ENCODE data around the gene LAIR2.

Gene LAIR2

DNA sequence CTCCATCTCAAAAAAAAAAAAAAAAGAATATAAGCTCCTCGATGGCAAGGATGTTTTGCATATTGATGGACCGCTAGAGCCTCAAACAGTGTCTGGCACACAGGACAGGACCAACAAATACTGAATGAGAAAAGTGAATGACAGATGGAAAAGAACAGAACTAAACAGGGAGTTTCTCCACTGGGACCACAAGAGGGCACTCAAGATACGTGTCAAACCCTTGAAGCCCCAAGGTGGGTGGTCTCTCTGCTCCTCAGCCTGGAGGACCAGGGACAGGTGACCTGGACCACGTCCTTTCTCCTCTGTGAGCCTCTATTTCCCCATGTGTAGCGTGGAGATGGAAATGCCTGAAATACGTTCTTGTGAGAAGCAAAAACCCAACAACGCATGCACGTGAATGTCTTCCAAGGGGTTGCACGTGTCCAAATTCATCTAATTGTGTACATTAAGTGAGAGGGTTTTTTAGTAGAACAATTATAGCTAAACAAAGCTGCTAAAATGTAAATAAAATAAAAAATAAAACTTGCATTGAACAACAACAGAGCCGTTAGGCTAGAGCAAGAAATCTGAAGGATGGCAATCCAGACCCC lies 23.9 kb upstream of the LAIR2 start:
- peak; percentile 69 for ATAC-seq (ENCODE audit: insufficient read depth, low read depth)
- Histone ChIP-seq H3K4me3 (ENCODE audit: low read depth in 1 of 2, low read length in 2 of 2) (no peak overlapping the region), H3K27ac (ENCODE audit: low read length) (no peak overlapping the region)

DNA sequence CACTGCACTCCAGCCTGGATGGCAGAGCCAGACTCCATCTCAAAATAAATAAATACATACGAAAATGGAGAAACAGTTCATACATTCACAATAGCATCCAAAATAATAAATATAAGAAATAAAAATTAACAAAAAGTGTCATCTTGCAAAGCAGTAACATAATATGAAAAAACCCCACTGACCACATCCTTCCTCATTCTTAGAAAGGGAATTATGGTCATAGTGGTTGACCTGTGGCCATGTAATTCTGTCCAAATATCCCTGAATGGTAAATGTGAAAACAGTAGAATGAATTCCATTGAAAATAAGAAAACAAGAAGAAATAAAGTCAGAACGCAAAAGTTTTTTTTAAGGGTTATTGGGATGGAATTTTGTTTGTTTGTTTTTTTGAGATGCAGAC lies 22.6 kb upstream of the LAIR2 start:
- ATAC-seq (ENCODE audit: insufficient read depth, low read depth), result no peak
- H4K20me1 ChIP-seq (ENCODE audit: insufficient read depth, low read length), result no peaks in the 10 kb centered on the region
- H3K27me3 ChIP-seq (ENCODE audit: insufficient read depth, low read length, poor library complexity), result no peaks in the 10 kb centered on the region
- H3K27ac ChIP-seq (ENCODE audit: low read length), result no peak overlapping the region
- no peak overlapping the region for H3K9ac ChIP-seq (ENCODE audit: low read depth, low read length)
- H3K36me3 ChIP-seq (ENCODE audit: insufficient read depth, low read length), result no peaks in the 10 kb centered on the region
- H3K4me1 ChIP-seq (ENCODE audit: insufficient read depth, low read length), result no peaks in the 10 kb centered on the region
- no peaks in the 10 kb centered on the region for H3K79me2 ChIP-seq (ENCODE audit: insufficient read depth, low read length)
- TF ChIP-seq EZH2 (IDR thresholded peaks at IDR 0.05; ENCODE audit: borderline replicate concordance, low read depth, low read length, severe bottlenecking) (no peak), CTCF (IDR thresholded peaks at IDR 0.05; ENCODE audit: borderline replicate concordance, extremely low read depth, low read length, poor library complexity, severe bottlenecking) (no peak)
- no peak overlapping the region for H3K4me3 ChIP-seq (ENCODE audit: low read depth in 1 of 2, low read length in 2 of 2)
- no peak for DNase-seq
- no peak overlapping the region for H2AFZ ChIP-seq (ENCODE audit: low read depth, low read length)
- H3K4me2 ChIP-seq (ENCODE audit: insufficient read depth, low read length), result no peak overlapping the region
- H3K9me3 ChIP-seq (ENCODE audit: insufficient read depth, low read length, severe bottlenecking), result no peaks in the 10 kb centered on the region

More for the DNA sequence above, 23.9 kb upstream of the LAIR2 start:
- H3K4me2 ChIP-seq (ENCODE audit: insufficient read depth, low read length), result no peak overlapping the region
- H4K20me1 ChIP-seq (ENCODE audit: insufficient read depth, low read length), result no peaks in the 10 kb centered on the region
- no peaks in the 10 kb centered on the region for H3K27me3 ChIP-seq (ENCODE audit: insufficient read depth, low read length, poor library complexity)
- DNase-seq, result peak; percentile 46
- H3K9me3 ChIP-seq (ENCODE audit: insufficient read depth, low read length, severe bottlenecking), result no peaks in the 10 kb centered on the region
- H3K9ac ChIP-seq (ENCODE audit: low read depth, low read length), result no peak overlapping the region
- H3K36me3 ChIP-seq (ENCODE audit: insufficient read depth, low read length), result no peaks in the 10 kb centered on the region
- no peaks in the 10 kb centered on the region for H3K79me2 ChIP-seq (ENCODE audit: insufficient read depth, low read length)
- H2AFZ ChIP-seq (ENCODE audit: low read depth, low read length), result no peak overlapping the region
- H3K4me1 ChIP-seq (ENCODE audit: insufficient read depth, low read length), result no peaks in the 10 kb centered on the region
- no peak for TF ChIP-seq EZH2 (IDR thresholded peaks at IDR 0.05; ENCODE audit: borderline replicate concordance, low read depth, low read length, severe bottlenecking)
- peak; percentile 78 for TF ChIP-seq CTCF (IDR thresholded peaks at IDR 0.05; ENCODE audit: borderline replicate concordance, extremely low read depth, low read length, poor library complexity, severe bottlenecking)

- Histone ChIP-seq H3K9me3 (ENCODE audit: insufficient read depth, low read length, severe bottlenecking) (no peaks in the 10 kb centered on the region), H3K4me1 (ENCODE audit: insufficient read depth, low read length) (no peaks in the 10 kb centered on the region), H2AFZ (ENCODE audit: low read depth, low read length) (no peak overlapping the region), H3K4me3 (ENCODE audit: low read depth in 1 of 2, low read length in 2 of 2) (no peak overlapping the region), H3K4me2 (ENCODE audit: insufficient read depth, low read length) (no peak overlapping the region), H3K27me3 (ENCODE audit: insufficient read depth, low read length, poor library complexity) (no peaks in the 10 kb centered on the region), H3K9ac (ENCODE audit: low read depth, low read length) (no peak overlapping the region), H3K79me2 (ENCODE audit: insufficient read depth, low read length) (no peaks in the 10 kb centered on the region), H4K20me1 (ENCODE audit: insufficient read depth, low read length) (no peaks in the 10 kb centered on the region), H3K27ac (ENCODE audit: low read length) (no peak overlapping the region), H3K36me3 (ENCODE audit: insufficient read depth, low read length) (no peaks in the 10 kb centered on the region)
- DNase-seq (peak; percentile 47), ATAC-seq (ENCODE audit: insufficient read depth, low read depth) (peak; percentile 73; the same call in 2 of the 3 replicates)
- TF ChIP-seq CTCF (IDR thresholded peaks at IDR 0.05; ENCODE audit: borderline replicate concordance, extremely low read depth, low read length, poor library complexity, severe bottlenecking) (peak; percentile 77), EZH2 (IDR thresholded peaks at IDR 0.05; ENCODE audit: borderline replicate concordance, low read depth, low read length, severe bottlenecking) (no peak)
Observed at GRCh38 chr19:54481326-54481930, 21.2 kb upstream of the LAIR2 start.
